AG04449 (cell line): Measurements from ENCODE around the gene SHISA6.
"Not testable (repeated sequence)": the region's sequence is repeated elsewhere in the genome, so short reads cannot be mapped to it uniquely, and the experiment has no call there.

Experiments used
- CTCF ChIA-PET: fragments of 350-600 bp; formaldehyde crosslinking; extraction: SDS; loops from one replicate; lab custom pipeline; 2021; ENCODE audit warnings: antibody characterized with exemption; lab: Yijun Ruan, JAX
- POLR2A ChIA-PET: fragments of 400-600, 350-600 bp; formaldehyde crosslinking; extraction: SDS; loops from one replicate; lab custom pipeline; 2020; ENCODE audit warnings: antibody characterized with exemption, inconsistent platforms; lab: Yijun Ruan, JAX
- DNase-seq: peaks from one replicate; pipeline ENCODE4 v3.0.0-alpha.2; 2010; ENCODE audit warnings: low read depth, low spot score
- H3K4me3 ChIP-seq: 2 replicates; pipeline ENCODE4 v1.5.1; 2011; ENCODE audit warnings: low read depth, mild to moderate bottlenecking, control low read depth, low read length
- TF ChIP-seq, protein P1 (sequence below): IDR thresholded peaks from one replicate; pipeline ENCODE4 v1.5.1; 2011; ENCODE audit warnings: mild to moderate bottlenecking, moderate library complexity, low read length, control low read depth, inconsistent platforms; ENCODE audit not compliant: insufficient read depth; ENCODE audit errors: missing control alignments

Gene SHISA6

DNA sequence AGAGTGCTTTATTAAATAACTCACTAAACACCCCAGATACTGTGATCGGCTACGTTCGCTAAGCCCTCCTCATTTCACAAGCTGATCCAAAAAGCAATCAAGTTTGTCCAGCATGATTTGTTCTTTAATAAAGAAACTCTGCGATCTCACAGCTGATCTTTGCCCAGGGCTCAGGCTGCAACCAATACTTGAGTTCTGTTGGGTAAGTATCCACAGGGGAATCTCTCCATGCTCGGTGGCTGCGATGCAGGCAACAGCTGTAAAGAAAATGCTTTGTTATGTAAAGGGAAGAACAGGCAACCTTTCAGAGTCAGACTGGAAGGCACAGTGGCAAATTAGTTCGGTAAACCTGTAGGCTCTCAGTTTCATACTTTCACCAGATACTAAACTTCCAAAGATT, 67.5 kb downstream of the SHISA6 start:
- POLR2A ChIA-PET: no interaction called here
- TF ChIP-seq, protein P1, sequence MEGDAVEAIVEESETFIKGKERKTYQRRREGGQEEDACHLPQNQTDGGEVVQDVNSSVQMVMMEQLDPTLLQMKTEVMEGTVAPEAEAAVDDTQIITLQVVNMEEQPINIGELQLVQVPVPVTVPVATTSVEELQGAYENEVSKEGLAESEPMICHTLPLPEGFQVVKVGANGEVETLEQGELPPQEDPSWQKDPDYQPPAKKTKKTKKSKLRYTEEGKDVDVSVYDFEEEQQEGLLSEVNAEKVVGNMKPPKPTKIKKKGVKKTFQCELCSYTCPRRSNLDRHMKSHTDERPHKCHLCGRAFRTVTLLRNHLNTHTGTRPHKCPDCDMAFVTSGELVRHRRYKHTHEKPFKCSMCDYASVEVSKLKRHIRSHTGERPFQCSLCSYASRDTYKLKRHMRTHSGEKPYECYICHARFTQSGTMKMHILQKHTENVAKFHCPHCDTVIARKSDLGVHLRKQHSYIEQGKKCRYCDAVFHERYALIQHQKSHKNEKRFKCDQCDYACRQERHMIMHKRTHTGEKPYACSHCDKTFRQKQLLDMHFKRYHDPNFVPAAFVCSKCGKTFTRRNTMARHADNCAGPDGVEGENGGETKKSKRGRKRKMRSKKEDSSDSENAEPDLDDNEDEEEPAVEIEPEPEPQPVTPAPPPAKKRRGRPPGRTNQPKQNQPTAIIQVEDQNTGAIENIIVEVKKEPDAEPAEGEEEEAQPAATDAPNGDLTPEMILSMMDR: no peak
- no peak overlapping the region for H3K4me3 ChIP-seq
- CTCF ChIA-PET: no interaction called here
- DNase-seq: no peak

DNA sequence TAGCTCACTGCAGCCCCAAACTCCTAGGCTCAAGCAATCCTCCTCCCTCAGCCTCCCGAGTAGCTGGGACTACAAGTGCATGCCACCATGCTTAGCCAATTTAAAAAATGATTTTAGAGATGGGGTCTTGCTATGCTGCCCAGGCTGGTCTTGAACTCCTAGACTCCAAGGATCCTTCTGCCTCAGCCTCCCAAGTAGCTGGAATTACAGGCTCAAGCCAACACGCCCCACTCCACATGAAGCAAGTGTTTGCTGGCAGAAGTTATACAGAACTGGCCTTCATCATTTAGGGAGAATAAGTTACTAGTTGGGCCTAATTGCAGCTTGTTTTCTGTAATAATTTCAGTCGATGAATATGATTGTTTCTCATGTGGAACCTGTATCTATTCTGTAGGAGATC, 68.0 kb downstream of the SHISA6 start:
- no peak overlapping the region for H3K4me3 ChIP-seq
- TF ChIP-seq, protein P1: no peak
- DNase-seq: no peak
- CTCF ChIA-PET: no interaction called here
- POLR2A ChIA-PET: no interaction called here

DNA sequence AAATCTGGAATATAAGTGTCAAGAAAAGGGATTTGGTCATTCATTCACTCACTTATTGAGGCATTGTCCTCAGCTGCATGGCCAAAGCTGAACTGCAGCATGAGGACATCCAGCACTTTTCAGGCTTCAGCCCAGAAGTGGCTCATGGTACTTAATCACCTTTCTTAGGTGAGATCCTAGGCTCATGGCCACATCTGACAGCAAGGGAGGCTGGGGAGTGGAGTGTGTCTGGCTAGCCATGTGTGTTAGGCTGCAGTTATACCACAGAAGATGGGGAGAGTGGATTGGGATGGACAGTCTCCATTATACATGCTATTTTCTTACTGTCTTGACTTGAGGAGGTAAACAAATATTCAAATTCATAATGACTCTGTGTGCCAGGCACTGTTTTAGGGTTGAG, 68.8 kb downstream of the SHISA6 start:
- H3K4me3 ChIP-seq: no peak overlapping the region
- TF ChIP-seq, protein P1: no peak
- no peak for DNase-seq
- POLR2A ChIA-PET: no interaction called here
- CTCF ChIA-PET: no interaction called here

DNA sequence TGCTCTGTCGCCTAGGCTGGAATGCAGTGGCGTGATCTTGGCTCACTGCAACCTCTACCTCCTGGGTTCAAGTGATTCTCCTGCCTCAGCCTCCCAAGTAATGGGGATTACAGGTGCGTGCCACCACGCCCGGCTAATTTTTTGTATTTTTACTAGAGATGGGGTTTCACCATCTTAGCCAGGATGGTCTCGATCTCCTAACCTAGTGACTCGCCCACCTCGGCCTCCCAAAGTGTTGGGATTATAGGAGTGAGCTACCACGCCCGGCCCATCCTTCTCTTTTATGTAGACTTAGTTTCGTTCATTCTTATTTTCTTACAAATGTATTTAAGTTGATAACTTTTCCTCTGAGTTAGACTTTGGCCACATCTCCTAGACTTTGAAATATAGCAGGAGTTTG, 75.4 kb downstream of the SHISA6 start:
- H3K4me3 ChIP-seq, POLR2A ChIA-PET, CTCF ChIA-PET, DNase-seq: not testable (repeated sequence)

DNA sequence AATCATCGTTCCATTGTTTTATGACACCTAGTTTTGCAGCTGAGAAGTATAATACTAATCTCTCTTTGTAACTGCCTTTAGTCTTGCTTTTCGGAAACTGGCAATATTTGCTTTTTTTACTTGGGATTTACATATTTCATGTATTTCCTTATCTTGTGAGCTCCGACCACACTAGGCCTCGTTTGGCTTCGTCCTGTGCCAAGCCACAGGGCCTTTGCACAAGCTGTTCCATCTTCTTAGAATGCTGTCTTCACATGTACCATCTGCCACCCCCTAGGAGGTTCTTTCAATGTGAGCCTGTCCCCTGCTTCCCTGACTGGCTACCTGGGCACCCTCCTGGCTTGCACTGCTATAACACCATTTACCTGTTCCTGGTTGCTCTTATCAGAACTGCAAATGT, 77.2 kb downstream of the SHISA6 start:
- no peak overlapping the region for H3K4me3 ChIP-seq
- no peak for DNase-seq
- ChIA-PET POLR2A (no interaction called here), CTCF (no interaction called here)
- TF ChIP-seq, protein P1: no peak

DNA sequence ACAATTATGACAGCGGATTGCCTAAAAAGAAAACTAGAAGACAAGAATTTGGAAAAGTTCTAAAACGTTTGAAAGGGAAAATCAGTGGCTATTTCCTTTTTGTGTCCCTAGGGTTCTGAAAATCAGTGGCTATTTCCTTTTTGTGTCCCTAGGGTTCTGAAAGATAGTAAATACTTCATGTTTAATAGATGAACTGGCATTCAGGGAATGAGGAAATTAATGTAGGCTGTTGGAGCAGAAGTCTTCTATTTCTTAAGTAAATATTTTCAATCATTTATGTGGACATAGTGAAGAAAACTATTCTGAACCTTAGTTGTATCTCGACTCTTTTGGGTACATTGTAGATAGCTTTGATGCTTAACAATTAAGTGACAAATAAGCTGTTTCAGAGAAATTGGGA, 78.9 kb downstream of the SHISA6 start:
- TF ChIP-seq, protein P1: no peak
- CTCF ChIA-PET: no interaction called here
- H3K4me3 ChIP-seq: no peak overlapping the region
- no peak for DNase-seq
- POLR2A ChIA-PET: no interaction called here

DNA sequence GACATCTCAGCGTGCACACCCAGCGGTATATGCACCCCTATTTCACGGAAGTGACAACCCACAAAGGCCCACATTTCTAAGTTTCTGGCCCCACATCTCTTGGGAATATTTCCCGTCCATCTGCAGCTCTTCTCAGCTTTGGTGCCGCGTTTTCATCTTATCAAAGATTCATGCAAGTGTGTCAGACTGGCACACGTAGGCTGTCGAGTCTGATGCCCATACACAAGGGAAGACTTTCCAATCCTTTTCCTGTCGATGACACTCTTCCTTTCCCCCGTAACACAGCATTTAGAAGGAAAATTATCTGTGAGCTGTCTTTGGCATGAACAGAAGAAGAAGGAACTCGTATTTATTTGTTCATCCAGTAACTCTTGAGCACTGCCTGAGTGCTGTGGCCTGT, 83.0 kb downstream of the SHISA6 start:
- DNase-seq: no peak
- no peak overlapping the region for H3K4me3 ChIP-seq
- POLR2A ChIA-PET: no interaction called here
- TF ChIP-seq, protein P1: no peak
- CTCF ChIA-PET: no interaction called here
